OCI-LY7 (cell line): Measurements from ENCODE around the gene EXOC6B. TPM values are rescaled to one million over a fixed set of nuclear protein-coding genes. Genes with fewer than 3 reads are reported as not detected.

Experiments
- BruUV-seq: library from RNA; stranded (reverse); fragments of 400-500 nt; replicated peaks from 2 replicates; lab custom pipeline; 2021; lab: Mats Ljungman, UMichigan
- CTCF ChIA-PET: fragments of 300-600 bp; sonication (Branson Sonifier 250); formaldehyde crosslinking; loops from one replicate; lab custom pipeline; 2022; ENCODE audit warnings: antibody characterized with exemption; ENCODE audit not compliant: unreplicated experiment; lab: Charles Lee
- POLR2A ChIA-PET: fragments of 300-600 bp; sonication (Branson Sonifier 250); formaldehyde crosslinking; loops from one replicate; lab custom pipeline; 2022; ENCODE audit warnings: antibody characterized with exemption; lab: Charles Lee
- DNase-seq: peaks from one replicate; pipeline ENCODE4 v3.0.0-alpha.2; 2015; ENCODE audit warnings: low spot score
- H2AFZ ChIP-seq: fragments of 200-600 bp; sonication (generic), shearing (Covaris generic); 2 replicates; pipeline ENCODE4 v1.6.1; 2014; ENCODE audit warnings: mild to moderate bottlenecking, antibody characterized with exemption, low read length, moderate library complexity
- H3K27ac ChIP-seq: fragments of 200-600 bp; sonication (generic); 2 replicates; pipeline ENCODE4 v1.5.1; 2014; ENCODE audit warnings: mixed run types, low read depth, mild to moderate bottlenecking, moderate library complexity, low read length, inconsistent platforms; ENCODE audit not compliant: poor library complexity, severe bottlenecking
- H3K36me3 ChIP-seq: fragments of 200-600 bp; sonication (generic); 2 replicates; pipeline ENCODE4 v1.6.1; 2014; ENCODE audit warnings: mild to moderate bottlenecking, antibody characterized with exemption, low read length, moderate library complexity, mixed read lengths; ENCODE audit not compliant: insufficient read depth
- H3K4me1 ChIP-seq: fragments of 200-600 bp; sonication (generic); 2 replicates; pipeline ENCODE4 v1.5.1; 2014; ENCODE audit warnings: mild to moderate bottlenecking, low read length; ENCODE audit not compliant: insufficient read depth, poor library complexity, severe bottlenecking
- H3K4me2 ChIP-seq: fragments of 200-600 bp; sonication (generic); 2 replicates; pipeline ENCODE4 v1.6.1; 2014; ENCODE audit warnings: mild to moderate bottlenecking, low read length
- H3K4me3 ChIP-seq: fragments of 200-600 bp; sonication (generic); 2 replicates; pipeline ENCODE4 v1.5.1; 2014; ENCODE audit warnings: mild to moderate bottlenecking, low read depth, low read length; ENCODE audit not compliant: poor library complexity, severe bottlenecking
- H3K79me2 ChIP-seq: fragments of 200-600 bp; sonication (generic); 2 replicates; pipeline ENCODE4 v1.6.1; 2016; ENCODE audit warnings: low read depth, mild to moderate bottlenecking, low read length, moderate library complexity, mixed read lengths; ENCODE audit not compliant: insufficient read depth
- H3K9me2 ChIP-seq: fragments of 200-600 bp; sonication (generic); 2 replicates; pipeline ENCODE4 v1.6.1; 2016; ENCODE audit warnings: mild to moderate bottlenecking, low read length, mixed read lengths; ENCODE audit not compliant: insufficient read depth
- H3K9me3 ChIP-seq: fragments of 200-600 bp; sonication (generic); 2 replicates; pipeline ENCODE4 v1.6.1; 2014; ENCODE audit warnings: mild to moderate bottlenecking, mixed run types, low read length, mixed read lengths
- H4K20me1 ChIP-seq: fragments of 200-600 bp; sonication (generic); 2 replicates; pipeline ENCODE4 v1.6.1; 2014; ENCODE audit warnings: mild to moderate bottlenecking, antibody characterized with exemption, low read length, moderate library complexity, mixed read lengths; ENCODE audit not compliant: insufficient read depth
- EZH2phosphoT487 ChIP-seq: fragments of 200-600 bp; sonication (generic); IDR thresholded peaks from 2 replicates; pipeline ENCODE4 v1.6.1; 2018; ENCODE audit warnings: low read depth, borderline replicate concordance, mild to moderate bottlenecking, mixed run types, antibody characterized with exemption, low read length, moderate library complexity, mixed read lengths
- intact Hi-C: fragments of 100-400 bp; cut with micrococcal nuclease; formaldehyde crosslinking; loops from one replicate; pipeline ENCODE4 v1.10.0; 2022; ENCODE audit not compliant: unreplicated experiment
- total RNA-seq, 2 experiments: library from RNA; depleted of rRNA in 1 of 2; stranded (reverse); fragments of >200 nt in 1 of 2; shearing (Covaris generic) in 1 of 2; gene quantifications; 2 replicates each; pipeline ENCODE4 v1.2.3, GENCODE V29; 2014 to 2022
- TF ChIP-seq, protein P1 (sequence below): fragments of 200-600 bp; sonication (generic); conservative IDR thresholded peaks from 2 replicates; pipeline ENCODE4 v1.5.1; 2014; ENCODE audit warnings: mild to moderate bottlenecking, antibody characterized with exemption, low read length, moderate library complexity, mixed read lengths

The EXOC6B gene
- total RNA-seq, 2 experiments from 2014 or later: 5.1 TPM; not detected in 1

DNA sequence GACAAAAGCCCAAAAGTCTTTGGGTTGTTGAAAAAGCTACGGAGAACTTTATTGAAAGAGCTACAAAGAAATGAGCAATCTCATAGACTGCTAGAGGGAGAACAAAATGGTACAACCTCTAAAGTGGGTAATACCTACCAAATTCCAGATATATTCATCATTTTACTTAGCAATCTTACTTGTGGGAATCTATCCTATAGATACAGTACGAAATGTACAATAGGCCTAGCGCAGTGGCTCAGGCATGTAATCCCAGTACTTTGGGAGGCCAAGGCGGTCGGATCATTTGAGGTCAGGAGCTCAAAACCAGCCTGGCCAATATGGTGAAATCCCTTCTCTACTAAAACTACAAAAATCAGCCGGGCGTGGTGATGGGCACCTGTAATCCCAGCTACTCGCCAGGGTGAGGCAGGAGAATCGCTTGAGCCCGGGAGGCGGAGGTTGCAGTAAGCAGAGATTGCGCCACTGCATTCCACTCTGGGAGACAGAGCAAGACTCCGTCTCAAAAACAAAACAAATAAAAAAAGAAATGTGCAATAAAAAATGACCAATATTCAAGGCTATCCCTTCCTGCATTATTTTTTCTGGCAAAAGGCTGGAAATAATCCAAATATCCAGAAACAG is 10.1 kb downstream of the EXOC6B start:
- no peak overlapping the region for H2AFZ ChIP-seq
- no peaks in the 10 kb centered on the region for H4K20me1 ChIP-seq
- no peaks in the 10 kb centered on the region for H3K36me3 ChIP-seq
- POLR2A ChIA-PET: no interaction called here
- no peaks in the 10 kb centered on the region for H3K9me3 ChIP-seq
- no peaks in the 10 kb centered on the region for H3K79me2 ChIP-seq
- H3K4me1 ChIP-seq: no peaks in the 10 kb centered on the region
- CTCF ChIA-PET: no interaction called here
- H3K4me3 ChIP-seq: no peak overlapping the region
- H3K9me2 ChIP-seq: no peaks in the 10 kb centered on the region
- DNase-seq: no peak
- intact Hi-C loops: no loop called here
- TF ChIP-seq EZH2phosphoT487: no peak
- TF ChIP-seq, protein P1, sequence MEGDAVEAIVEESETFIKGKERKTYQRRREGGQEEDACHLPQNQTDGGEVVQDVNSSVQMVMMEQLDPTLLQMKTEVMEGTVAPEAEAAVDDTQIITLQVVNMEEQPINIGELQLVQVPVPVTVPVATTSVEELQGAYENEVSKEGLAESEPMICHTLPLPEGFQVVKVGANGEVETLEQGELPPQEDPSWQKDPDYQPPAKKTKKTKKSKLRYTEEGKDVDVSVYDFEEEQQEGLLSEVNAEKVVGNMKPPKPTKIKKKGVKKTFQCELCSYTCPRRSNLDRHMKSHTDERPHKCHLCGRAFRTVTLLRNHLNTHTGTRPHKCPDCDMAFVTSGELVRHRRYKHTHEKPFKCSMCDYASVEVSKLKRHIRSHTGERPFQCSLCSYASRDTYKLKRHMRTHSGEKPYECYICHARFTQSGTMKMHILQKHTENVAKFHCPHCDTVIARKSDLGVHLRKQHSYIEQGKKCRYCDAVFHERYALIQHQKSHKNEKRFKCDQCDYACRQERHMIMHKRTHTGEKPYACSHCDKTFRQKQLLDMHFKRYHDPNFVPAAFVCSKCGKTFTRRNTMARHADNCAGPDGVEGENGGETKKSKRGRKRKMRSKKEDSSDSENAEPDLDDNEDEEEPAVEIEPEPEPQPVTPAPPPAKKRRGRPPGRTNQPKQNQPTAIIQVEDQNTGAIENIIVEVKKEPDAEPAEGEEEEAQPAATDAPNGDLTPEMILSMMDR: no peak
- BruUV-seq: no TSS peak
- no peak overlapping the region for H3K4me2 ChIP-seq
- H3K27ac ChIP-seq: no peak overlapping the region

DNA sequence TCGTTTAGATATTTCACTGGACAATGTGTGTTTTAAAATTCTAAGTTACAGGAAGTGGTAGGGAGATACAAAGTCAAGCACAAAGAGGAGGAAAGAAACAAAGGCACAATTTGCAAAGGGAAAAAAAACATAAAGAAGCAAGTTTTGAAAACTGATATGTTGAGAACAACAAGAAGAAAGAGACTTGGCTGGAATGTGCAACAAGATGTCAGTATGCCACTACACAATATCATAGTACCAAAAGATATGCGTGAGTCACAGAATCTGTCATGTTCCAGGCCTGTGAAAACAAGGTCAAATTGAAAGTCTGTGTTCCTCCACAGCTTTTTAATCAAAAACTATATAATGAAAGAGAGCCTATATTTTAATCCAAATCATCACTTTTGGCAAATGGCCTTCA is 12.0 kb downstream of the EXOC6B start:
- no peaks in the 10 kb centered on the region for H3K9me2 ChIP-seq
- TF ChIP-seq, protein P1: no peak
- no peak for TF ChIP-seq EZH2phosphoT487
- H3K27ac ChIP-seq: no peak overlapping the region
- H3K36me3 ChIP-seq: no peaks in the 10 kb centered on the region
- no TSS peak for BruUV-seq
- no peak overlapping the region for H2AFZ ChIP-seq
- intact Hi-C loops: no loop called here
- CTCF ChIA-PET: no interaction called here
- DNase-seq: no peak
- H3K79me2 ChIP-seq: no peaks in the 10 kb centered on the region
- no peaks in the 10 kb centered on the region for H4K20me1 ChIP-seq
- H3K4me1 ChIP-seq: no peaks in the 10 kb centered on the region
- no peaks in the 10 kb centered on the region for H3K9me3 ChIP-seq
- H3K4me2 ChIP-seq: no peak overlapping the region
- H3K4me3 ChIP-seq: no peak overlapping the region
- POLR2A ChIA-PET: no interaction called here

DNA sequence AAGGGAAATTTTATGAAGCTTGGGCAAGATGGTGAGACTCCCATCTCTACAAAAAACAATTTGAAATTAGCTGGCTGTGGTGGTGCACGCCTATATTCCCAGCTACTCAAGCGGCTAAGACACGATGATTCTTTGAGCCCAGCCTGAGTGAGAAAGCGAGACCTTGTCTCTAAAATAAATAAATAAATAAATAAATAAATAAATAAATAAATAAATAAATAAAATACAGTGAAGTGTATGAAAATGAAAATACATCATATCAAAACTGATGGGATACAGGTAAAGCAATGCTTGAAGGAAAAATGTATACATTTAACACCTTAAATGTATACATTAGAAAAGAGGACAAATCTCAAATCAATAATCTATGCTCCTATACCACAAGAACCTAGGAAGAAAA is 15.7 kb downstream of the EXOC6B start:
- Histone ChIP-seq H3K4me1 (no peaks in the 10 kb centered on the region), H3K4me2 (no peak overlapping the region), H2AFZ (no peak overlapping the region), H3K27ac (no peak overlapping the region), H3K9me3 (no peaks in the 10 kb centered on the region), H3K4me3 (no peak overlapping the region), H3K36me3 (no peaks in the 10 kb centered on the region), H4K20me1 (no peaks in the 10 kb centered on the region), H3K9me2 (no peaks in the 10 kb centered on the region), H3K79me2 (no peaks in the 10 kb centered on the region)
- POLR2A ChIA-PET: no interaction called here
- intact Hi-C loops: no loop called here
- BruUV-seq: no TSS peak
- TF ChIP-seq EZH2phosphoT487: no peak
- TF ChIP-seq, protein P1: no peak
- CTCF ChIA-PET: no interaction called here
- no peak for DNase-seq
